Neural crest cell (in vitro differentiated cells): ENCODE measurements around the gene XYLT1. TPM values are rescaled to one million over a fixed set of nuclear protein-coding genes. Genes with fewer than 3 reads are reported as not detected.

ENCODE experiments used
- DNase-seq: peaks from one replicate; pipeline ENCODE4 v3.0.0; 2021; ENCODE audit warnings: low read depth, mixed read lengths, low spot score
- H3K27ac Mint-ChIP-seq: one replicate; pipeline ENCODE4 v1.8.0; 2021; ENCODE audit warnings: mild to moderate bottlenecking, mixed read lengths; ENCODE audit not compliant: unreplicated experiment
- H3K27me3 Mint-ChIP-seq: 2 replicates; pipeline ENCODE4 v1.8.0; 2021; ENCODE audit warnings: low read depth, mild to moderate bottlenecking, mixed read lengths
- H3K36me3 Mint-ChIP-seq: 2 replicates; pipeline ENCODE4 v1.8.0; 2021; ENCODE audit warnings: low read depth, mild to moderate bottlenecking, mixed read lengths
- H3K4me1 Mint-ChIP-seq: 2 replicates; pipeline ENCODE4 v1.8.0; 2021; ENCODE audit warnings: mixed read lengths
- H3K4me3 Mint-ChIP-seq: one replicate; pipeline ENCODE4 v1.8.0; 2021; ENCODE audit warnings: mild to moderate bottlenecking, mixed read lengths
- H3K9me3 Mint-ChIP-seq: 2 replicates; pipeline ENCODE4 v1.8.0; 2021; ENCODE audit warnings: mixed read lengths
- long read RNA-seq: library from polyadenylated mRNA; unstranded; transcript quantifications from one replicate; pipeline ENCODE4 v2.0.0, GENCODE V29; 2020
- total RNA-seq: library from RNA; stranded (reverse); gene quantifications from 2 replicates; pipeline ENCODE4 v1.2.1, GENCODE V29; 2021
- TF ChIP-seq, protein P1 (sequence below): fragments of 200-600 bp; sonication (generic); conservative IDR thresholded peaks from 2 replicates; pipeline ENCODE4 v1.5.0; 2021; ENCODE audit warnings: antibody characterized with exemption, mild to moderate bottlenecking

The XYLT1 gene, protein sequence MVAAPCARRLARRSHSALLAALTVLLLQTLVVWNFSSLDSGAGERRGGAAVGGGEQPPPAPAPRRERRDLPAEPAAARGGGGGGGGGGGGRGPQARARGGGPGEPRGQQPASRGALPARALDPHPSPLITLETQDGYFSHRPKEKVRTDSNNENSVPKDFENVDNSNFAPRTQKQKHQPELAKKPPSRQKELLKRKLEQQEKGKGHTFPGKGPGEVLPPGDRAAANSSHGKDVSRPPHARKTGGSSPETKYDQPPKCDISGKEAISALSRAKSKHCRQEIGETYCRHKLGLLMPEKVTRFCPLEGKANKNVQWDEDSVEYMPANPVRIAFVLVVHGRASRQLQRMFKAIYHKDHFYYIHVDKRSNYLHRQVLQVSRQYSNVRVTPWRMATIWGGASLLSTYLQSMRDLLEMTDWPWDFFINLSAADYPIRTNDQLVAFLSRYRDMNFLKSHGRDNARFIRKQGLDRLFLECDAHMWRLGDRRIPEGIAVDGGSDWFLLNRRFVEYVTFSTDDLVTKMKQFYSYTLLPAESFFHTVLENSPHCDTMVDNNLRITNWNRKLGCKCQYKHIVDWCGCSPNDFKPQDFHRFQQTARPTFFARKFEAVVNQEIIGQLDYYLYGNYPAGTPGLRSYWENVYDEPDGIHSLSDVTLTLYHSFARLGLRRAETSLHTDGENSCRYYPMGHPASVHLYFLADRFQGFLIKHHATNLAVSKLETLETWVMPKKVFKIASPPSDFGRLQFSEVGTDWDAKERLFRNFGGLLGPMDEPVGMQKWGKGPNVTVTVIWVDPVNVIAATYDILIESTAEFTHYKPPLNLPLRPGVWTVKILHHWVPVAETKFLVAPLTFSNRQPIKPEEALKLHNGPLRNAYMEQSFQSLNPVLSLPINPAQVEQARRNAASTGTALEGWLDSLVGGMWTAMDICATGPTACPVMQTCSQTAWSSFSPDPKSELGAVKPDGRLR
- 14.3 and 15.0 TPM in 2 replicates for total RNA-seq
- long read RNA-seq, partial matches to known transcripts = 0 of 5 reads
- long read RNA-seq, other reads (novel, unspliced or antisense) = 5 of 5 reads

DNA sequence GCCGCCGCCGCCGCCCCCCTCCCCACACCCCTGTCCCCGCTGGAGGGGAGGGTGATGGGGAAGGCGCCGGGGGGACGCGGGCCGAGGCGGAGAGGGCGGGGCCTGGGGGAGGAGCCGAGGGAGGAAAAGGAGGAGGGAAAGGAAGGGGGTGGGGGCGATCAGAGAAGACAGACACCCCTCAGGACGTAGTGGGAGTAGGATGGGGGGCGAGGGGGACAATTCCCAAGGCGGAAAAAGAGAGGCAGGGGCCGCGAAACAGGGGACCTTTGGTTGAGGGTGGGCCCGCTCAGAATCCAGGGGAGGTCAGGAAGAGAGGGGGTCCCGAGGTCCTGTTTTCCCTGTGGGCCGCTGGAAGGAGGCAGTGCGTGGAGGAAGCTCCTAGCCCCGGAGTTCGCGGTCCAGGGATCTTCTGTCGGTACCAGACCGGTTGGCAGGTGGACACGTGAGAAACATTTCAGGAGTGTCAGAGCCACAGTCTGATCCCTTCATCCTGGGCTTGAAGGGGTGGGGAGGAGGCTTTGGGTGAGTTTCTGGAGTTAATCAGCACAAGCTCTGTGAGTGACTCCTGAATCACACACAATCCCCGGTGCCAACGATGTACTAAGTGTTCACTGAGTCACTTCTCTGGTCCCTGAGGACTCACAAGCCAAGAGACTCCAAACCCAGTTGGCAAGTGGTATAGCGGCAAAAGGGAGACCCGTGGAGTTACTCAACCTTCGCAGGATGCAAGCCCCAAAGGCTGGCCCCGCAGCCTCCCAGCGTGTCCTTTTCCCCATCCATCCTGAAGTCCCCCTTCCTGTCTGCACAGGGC lies at the start of gene XYLT1:
Gene XYLT1 (minus strand): TSS at position 53 of the 811 bp plus-strand sequence. CDS start 164 bp downstream, outside the sequence.
- H3K4me1 Mint-ChIP-seq = peaks cover 51% of the 10 kb centered on the region
- TF ChIP-seq, protein P1, sequence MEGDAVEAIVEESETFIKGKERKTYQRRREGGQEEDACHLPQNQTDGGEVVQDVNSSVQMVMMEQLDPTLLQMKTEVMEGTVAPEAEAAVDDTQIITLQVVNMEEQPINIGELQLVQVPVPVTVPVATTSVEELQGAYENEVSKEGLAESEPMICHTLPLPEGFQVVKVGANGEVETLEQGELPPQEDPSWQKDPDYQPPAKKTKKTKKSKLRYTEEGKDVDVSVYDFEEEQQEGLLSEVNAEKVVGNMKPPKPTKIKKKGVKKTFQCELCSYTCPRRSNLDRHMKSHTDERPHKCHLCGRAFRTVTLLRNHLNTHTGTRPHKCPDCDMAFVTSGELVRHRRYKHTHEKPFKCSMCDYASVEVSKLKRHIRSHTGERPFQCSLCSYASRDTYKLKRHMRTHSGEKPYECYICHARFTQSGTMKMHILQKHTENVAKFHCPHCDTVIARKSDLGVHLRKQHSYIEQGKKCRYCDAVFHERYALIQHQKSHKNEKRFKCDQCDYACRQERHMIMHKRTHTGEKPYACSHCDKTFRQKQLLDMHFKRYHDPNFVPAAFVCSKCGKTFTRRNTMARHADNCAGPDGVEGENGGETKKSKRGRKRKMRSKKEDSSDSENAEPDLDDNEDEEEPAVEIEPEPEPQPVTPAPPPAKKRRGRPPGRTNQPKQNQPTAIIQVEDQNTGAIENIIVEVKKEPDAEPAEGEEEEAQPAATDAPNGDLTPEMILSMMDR = no peak
- peak; percentile 51 for DNase-seq
- no peaks in the 10 kb centered on the region for H3K36me3 Mint-ChIP-seq
- peaks cover 37% of the 10 kb centered on the region for H3K27me3 Mint-ChIP-seq
- peak within 1 kb of the TSS; percentile 91 for H3K4me3 Mint-ChIP-seq
- peak within 1 kb of the TSS; percentile 0 for H3K27ac Mint-ChIP-seq
- no peaks in the 10 kb centered on the region for H3K9me3 Mint-ChIP-seq

DNA sequence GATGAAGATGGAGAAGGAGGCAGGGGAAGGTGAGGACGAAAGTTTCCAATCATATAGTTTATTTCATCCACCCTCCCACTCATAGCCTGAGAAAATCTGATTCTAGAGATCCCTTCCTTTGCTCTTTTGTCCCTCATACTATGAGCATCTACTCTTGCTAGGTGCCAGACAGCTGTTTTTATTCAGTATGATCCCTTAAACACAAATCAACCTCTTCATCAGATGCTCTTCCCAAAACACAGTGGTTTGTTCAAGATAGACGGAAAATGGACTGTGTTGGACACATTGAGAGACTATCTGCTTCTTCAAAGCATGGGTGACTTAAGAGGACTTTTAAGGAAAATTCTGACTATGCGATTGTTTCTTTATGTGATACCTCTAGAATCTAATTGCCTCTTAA lies 49.4 kb upstream of the XYLT1 start:
- Mint-ChIP-seq H3K27ac (no peak overlapping the region), H3K27me3 (peaks cover 31% of the 10 kb centered on the region), H3K9me3 (no peaks in the 10 kb centered on the region), H3K4me1 (no peaks in the 10 kb centered on the region), H3K36me3 (no peaks in the 10 kb centered on the region), H3K4me3 (no peak overlapping the region)
- DNase-seq = no peak
- TF ChIP-seq, protein P1 = no peak

DNA sequence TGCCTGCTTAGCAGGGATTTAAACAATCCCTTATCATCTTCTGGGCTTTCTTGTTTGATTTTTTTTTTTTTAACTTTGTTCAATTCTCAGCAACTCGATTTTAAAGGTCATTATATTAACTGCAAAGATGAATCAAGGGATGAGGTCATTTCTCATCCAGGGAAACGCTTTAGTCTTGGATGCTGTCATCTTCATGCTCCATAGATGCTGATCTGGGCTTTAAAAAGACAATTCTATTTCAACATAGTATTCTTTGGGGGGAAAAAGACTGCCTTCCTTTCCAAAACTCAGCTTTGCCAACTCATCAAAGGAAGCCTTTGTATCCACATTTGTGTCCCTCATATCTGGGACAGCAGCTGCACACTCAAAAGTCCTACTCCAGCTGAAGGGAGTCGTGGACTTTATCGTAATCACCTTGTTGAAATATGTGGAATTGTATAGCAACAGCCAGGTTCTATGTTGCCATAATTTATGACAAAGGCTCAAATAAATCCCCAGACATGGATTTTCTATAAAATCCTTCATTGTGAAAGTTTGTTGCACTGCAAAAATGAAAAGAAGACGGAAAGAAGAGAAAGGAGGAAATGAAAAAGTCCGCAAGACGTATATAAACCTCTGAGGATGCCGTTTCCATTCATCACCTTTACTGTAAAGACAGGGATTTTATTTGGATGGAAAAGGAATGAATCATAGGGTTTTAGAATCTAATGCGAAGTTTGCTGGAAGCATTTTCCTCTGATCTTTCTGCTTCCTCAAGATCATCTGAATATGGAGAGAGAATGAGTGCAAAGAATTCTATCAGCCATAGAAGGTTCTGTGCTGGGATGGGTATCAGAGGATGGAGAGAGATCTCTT lies 48.6 kb upstream of the XYLT1 start:
- Mint-ChIP-seq H3K27me3 (peaks cover 32% of the 10 kb centered on the region), H3K36me3 (no peaks in the 10 kb centered on the region), H3K9me3 (no peaks in the 10 kb centered on the region), H3K4me1 (no peaks in the 10 kb centered on the region), H3K4me3 (no peak overlapping the region), H3K27ac (no peak overlapping the region)
- TF ChIP-seq, protein P1 = no peak
- no peak for DNase-seq

DNA sequence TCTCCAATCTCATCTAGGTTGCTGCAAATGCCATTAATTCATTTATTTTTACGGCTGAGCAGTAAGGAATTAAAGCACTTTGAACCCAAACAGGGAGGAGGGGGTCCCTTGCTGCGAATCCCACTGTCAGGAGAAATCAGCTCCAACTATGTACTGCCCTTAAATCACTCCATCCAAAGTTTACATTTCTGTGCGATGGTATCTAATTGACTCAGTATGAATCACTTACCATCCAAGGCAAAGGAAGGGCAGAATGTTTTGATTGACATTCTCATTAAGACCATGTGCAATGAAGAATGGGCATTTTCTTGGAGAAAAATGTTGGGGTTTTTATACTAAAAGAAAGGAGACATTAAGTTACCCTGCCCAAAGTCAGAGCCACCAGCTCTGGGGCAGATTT lies 47.7 kb upstream of the XYLT1 start:
- Mint-ChIP-seq H3K4me1 (no peaks in the 10 kb centered on the region), H3K9me3 (peaks cover 4% of the 10 kb centered on the region), H3K27me3 (peaks cover 34% of the 10 kb centered on the region), H3K27ac (no peak overlapping the region), H3K36me3 (no peaks in the 10 kb centered on the region), H3K4me3 (no peak overlapping the region)
- TF ChIP-seq, protein P1 = no peak
- no peak for DNase-seq
